Fibroblast of lung (primary cell): Measurements from ENCODE around the gene ZNF124.

ENCODE experiments used
- EZH2 ChIP-seq: IDR thresholded peaks from 2 replicates; pipeline ENCODE4 v1.5.1; 2012; ENCODE audit warnings: low read length, control low read depth, mild to moderate bottlenecking; ENCODE audit errors: missing control alignments
- TF ChIP-seq, protein P1 (sequence below), 2 donors: IDR thresholded peaks in 1 of 2; conservative IDR thresholded peaks in 1 of 2; 1 replicate in 1 of 2; 2 replicates in 1 of 2; pipeline ENCODE4 v1.5.1; 2011 to 2012; ENCODE audit warnings: low read length in 2 of 2, control low read depth in 1 of 2, inconsistent platforms in 1 of 2, low read depth in 1 of 2, mild to moderate bottlenecking in 1 of 2

DNA sequence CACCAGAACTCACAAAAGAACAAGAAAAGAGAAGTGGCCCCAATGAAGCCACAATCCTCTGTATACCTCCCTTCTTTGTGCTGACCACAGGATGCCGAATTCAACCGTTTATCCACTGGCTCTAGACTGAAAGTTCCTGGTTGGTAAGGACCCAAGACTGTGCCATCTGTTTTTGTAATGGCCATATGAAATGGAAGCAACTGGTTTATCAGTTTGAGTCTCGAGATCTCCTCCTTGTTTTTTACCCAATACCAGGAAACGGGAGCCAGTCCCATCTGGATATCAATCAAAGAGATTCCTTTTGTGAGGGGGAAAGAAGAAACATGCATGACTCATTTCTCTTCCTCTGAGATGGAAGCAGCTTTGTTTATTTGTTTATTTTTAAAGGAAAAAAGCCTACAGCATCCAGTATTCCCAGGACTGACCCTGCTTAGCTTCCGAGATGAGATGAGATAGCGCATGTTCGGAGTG, 32.4 kb upstream of the ZNF124 start:
- TF ChIP-seq, protein P1, sequence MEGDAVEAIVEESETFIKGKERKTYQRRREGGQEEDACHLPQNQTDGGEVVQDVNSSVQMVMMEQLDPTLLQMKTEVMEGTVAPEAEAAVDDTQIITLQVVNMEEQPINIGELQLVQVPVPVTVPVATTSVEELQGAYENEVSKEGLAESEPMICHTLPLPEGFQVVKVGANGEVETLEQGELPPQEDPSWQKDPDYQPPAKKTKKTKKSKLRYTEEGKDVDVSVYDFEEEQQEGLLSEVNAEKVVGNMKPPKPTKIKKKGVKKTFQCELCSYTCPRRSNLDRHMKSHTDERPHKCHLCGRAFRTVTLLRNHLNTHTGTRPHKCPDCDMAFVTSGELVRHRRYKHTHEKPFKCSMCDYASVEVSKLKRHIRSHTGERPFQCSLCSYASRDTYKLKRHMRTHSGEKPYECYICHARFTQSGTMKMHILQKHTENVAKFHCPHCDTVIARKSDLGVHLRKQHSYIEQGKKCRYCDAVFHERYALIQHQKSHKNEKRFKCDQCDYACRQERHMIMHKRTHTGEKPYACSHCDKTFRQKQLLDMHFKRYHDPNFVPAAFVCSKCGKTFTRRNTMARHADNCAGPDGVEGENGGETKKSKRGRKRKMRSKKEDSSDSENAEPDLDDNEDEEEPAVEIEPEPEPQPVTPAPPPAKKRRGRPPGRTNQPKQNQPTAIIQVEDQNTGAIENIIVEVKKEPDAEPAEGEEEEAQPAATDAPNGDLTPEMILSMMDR (conservative IDR thresholded peaks at IDR 0.05 in 1 of 2, IDR thresholded peaks at IDR 0.05 in 1 of 2; ENCODE audit: low read depth in 1 of 2, low read length in 2 of 2): no peak
- no peak for TF ChIP-seq EZH2
